Stimulated activated CD4-positive, alpha-beta T cell treated with anti-CD3 and anti-CD28 coated beads, Interleukin-2, amount 100 ng/mL, for 48 hours (primary cell): ENCODE data around the gene PDHX.

ENCODE experiments used
- DNase-seq, 2 donors: peaks; one replicate each; pipeline ENCODE4 v3.0.0-alpha.2; 2020

PDHX gene

DNA sequence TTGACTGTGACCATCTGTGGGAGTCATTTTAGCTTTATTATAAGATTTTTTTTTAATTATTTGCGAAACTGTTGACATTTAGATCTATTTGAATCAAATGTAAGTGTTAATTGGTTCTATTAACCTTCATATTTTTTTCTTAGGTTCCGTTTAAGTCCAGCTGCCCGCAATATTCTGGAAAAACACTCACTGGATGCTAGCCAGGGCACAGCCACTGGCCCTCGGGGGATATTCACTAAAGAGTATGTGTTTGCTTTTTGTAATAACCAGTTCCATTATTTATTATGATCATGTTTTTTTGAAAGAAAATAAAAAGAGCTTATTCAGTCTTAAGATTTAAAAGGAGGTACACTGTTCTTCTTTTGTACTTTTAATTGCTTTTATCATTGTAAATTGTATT is 43.9 kb downstream of the PDHX start:
- no peak for DNase-seq

- no peak for DNase-seq
Measured at GRCh38 chr11:34962034-34962433, 45.6 kb downstream of the PDHX start.

DNA sequence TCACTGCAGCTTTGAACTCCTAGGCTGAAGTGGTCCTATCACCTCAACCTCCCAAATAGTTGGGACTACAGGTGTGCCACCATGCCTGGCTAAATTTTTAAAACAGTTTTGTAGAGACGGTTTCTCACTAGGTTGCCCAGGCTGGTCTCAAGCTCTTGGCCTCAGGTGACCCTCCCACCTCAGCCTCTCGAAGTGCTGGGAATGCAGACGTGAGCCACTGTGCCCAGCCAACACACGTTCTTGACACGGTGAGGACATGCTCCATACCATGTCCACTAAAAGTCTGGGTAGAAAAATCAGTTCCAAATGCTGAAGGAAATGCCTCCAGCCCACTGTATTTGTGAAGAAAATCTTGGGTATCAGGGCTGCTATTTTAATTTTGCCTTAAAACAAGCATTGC is 46.9 kb downstream of the PDHX start:
- DNase-seq: no peak

DNA sequence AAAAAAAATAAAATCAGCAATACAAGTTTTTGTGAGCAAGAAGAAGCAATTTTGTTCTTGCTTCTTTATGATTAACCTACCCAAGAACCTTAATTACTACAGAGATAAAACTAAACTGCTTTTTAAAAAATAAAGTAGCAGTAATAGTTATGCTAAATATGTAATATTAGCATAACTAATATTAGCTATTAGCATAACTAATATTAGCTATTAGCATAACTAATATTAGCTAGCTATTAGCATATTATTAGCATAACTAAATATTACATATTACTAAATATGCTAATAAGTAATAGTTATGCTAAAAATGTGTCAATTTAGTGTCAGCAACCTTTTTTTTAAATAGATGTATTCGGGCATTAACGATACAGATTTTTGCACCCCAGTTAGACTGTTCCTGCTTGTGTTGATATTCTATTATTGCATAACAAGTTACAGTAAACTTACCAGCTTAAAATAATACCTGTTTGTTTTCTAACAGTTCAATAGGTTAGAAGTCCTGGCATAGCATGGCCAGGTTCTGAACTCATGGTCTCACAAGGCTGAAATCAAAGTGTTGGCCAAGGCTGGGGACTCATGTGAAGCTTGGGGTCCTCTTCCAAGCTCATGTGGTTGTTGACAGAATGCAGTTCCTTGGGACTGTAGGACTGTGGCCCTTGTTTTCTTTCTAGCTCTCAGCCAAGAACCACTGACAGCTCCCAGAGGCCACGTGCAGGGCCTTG is 48.4 kb downstream of the PDHX start:
- DNase-seq: no peak

DNA sequence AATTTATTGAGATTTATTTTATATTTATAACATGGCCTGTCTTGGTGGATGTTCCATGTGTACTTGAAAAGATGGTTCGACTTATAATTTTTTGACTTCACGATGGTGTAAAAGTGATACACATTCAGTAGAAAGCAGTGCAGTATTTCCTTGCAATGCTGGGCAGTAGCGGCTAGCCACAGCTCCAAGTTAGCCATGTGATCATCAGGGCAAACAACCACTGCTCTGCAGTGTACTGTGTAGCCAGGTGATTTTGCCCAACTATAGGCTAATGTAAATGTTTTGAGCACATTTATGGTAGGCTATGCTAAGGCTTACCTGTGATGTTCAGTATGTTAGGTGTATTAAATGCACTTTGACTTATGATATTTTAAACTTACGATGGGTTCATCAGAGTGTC is 52.4 kb downstream of the PDHX start:
- no peak for DNase-seq

DNA sequence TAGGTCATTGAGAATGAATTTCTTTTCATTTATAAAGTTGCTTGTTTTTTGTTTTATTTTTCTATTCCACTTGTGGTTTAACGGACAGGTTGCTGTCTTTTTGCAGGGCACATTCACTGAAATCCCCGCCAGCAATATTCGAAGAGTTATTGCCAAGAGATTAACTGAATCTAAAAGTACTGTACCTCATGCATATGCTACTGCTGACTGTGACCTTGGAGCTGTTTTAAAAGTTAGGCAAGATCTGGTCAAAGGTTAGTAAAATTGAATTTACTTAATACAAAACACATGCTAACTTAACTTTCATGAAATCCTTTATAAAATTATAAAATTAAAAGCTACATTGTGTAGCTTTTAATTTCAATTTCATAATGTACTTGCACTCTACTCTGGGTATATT is 53.6 kb downstream of the PDHX start:
- no peak for DNase-seq

DNA sequence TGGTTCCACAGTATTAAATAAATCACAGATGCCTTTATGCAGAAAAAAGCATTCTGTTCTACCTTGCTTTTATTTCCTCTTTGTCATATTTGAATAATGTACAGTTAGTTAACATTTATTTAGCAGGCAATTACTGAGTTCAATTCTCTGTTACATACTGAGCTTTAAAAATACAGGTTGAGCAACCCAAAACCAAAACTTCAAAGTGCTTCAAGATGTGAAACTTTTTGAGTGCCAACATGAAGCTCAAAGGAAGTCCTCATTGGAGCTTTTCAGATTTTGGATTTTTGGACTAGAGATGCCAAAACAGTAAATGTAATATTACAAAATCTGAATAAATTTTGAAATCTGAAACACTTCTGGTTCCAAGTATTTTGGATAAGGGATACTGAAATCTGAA is 54.1 kb downstream of the PDHX start:
- no peak for DNase-seq

DNA sequence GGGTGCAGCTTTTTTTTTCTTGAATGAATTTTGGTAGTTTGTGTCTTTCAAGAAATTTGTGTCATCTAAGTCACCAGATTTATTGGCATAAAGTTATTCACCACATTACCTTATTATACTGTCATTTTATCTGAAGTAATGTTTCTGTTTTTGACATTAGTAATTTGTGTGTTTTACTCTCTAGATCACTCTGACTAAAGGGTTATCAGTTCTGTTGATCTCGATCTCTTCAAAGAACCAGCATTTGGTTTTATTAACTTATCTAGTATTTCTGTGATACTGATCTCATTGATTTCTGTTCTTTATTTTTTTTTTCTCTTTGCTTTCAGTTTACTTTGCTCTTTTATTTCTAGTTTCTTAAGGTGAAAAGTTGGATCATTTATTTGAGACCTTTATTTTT is 55.5 kb downstream of the PDHX start:
- no peak for DNase-seq

- no peak for DNase-seq
Measured at GRCh38 chr11:34972366-34972765, 55.9 kb downstream of the PDHX start.

DNA sequence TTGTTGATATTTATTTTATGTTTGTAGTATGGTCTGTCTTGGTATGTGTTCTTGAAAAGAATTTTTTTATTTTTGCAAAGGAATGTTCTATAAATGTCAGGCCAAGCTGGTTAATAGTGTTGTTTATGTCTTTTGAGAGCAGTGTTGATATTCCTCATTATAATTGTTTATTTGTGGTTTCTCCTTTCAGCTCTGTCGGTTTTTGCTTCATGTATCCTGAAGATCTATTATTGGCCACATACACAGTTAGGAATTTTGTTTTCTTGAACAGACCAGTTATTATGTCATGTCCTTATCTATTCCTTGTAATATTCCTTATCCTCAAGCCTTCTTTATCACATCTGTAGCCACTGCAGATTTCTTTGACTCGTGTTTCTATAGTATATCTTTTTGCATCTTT is 56.5 kb downstream of the PDHX start:
- DNase-seq: no peak

- no peak for DNase-seq
Measured at GRCh38 chr11:34975482-34975881, 59.1 kb downstream of the PDHX start.

DNA sequence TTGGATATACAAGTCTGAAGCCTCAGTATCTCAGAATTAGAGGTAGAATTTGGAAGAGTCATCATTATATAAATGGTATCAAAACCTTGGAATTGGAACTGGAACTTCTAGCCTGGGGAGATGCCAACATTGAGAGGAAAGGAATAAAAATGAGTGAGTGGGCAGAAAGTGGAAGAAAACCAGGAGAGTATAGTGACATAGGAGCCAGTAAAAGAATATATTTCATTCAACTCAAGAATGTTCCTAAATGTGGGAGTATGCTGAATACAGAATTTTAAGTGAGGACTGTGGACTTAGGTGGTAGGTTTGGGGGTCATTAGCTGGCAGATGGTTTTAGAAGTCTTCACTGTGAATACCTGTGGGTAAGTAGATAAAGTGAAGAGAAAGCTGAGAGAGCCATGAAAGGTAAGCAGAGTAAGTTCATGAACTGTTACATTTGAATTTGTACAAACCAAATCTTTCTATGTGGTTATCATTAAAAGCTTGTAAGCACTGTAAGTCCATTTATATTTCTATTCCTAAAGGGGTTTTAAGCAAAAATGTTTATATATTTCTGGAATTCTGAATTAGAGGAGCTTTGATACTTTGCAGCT is 60.2 kb downstream of the PDHX start:
- no peak for DNase-seq

- DNase-seq: no peak
Measured at GRCh38 chr11:34977089-34977912, 60.9 kb downstream of the PDHX start.

GRCh38 chr11:34978236-34979191 is 62.1 kb downstream of the PDHX start:
- no peak for DNase-seq

DNA sequence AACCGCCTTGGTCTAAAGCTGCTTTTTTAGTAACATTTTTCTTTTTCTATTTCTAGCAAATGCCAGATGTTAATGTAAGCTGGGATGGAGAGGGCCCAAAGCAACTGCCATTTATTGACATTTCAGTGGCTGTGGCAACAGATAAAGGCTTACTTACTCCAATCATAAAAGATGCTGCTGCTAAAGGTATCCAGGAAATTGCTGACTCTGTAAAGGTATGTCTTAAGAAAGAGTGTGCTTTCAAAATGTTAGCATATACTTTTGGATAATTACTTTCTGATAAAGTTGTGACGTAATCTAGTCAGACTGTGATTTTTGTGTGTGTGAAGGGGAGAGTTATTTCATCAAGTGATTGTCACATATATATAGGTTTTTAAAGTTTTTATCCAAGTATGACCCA is 68.1 kb downstream of the PDHX start:
- DNase-seq: no peak

GRCh38 chr11:34986883-34987520 is 70.6 kb downstream of the PDHX start:
- no peak for DNase-seq

DNA sequence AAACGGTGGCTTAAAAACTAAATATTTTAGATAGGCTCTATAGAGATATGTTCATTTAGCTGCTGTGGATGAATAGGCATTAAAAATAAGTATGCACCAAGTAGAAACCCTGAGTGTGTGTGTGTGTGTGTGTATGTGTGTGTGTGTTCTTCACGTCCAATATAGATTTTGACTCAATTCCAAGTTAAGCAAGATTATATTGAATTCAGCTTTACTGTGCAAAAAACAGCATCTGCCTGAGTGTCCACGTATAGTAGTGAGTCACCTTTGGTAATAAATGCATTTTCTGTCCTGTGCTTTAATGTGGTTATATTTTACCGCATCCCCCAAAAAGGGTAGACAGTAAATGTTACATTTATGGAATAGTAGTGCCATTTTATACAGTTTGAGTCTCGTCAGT is 71.2 kb downstream of the PDHX start:
- no peak for DNase-seq

GRCh38 chr11:34988294-34989255 is 72.2 kb downstream of the PDHX start:
- DNase-seq: no peak

DNA sequence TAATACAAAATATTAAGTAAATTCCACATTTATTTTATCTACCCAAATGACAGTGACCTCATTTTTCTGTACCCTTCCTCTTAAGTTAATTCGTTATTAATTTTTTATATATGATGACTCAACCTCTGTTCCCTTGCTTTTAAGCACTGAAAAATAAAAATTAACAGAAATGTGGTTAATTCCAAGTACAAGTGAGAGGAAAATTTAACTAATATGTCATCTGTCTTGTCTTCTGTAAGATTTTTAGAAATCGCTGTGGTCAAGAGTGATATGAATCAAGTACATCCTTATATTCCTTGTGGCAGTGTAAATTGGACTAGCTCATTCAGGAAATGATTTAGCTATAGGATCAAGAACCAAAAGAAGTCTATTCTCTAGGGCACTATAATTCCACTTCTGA is 74.5 kb downstream of the PDHX start:
- DNase-seq: no peak

DNA sequence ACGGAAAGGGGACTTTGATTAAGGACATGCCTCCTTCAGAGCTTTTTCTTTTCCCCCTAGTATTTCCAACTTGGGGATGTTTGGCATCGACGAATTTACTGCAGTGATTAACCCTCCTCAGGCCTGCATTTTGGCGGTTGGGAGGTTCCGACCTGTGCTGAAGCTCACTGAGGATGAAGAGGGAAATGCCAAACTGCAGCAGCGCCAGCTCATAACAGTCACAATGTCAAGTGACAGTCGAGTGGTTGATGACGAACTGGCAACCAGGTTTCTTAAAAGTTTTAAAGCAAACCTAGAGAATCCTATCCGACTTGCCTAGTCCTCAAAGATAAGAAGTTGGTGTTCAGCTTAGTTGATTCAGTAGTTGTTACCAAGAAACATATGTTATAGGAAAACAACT is 78.4 kb downstream of the PDHX start:
- DNase-seq: no peak

GRCh38 chr11:34996958-34997357 is 80.5 kb downstream of the PDHX start:
- no peak for DNase-seq
